HG03354 (cell line): Measurements from ENCODE around the gene GPR132.

Source experiments
- ATAC-seq: cut with Tn5 transposase; IDR thresholded peaks from one replicate; pipeline ENCODE4 v1.9.1; 2021; ENCODE audit warnings: mild to moderate bottlenecking; ENCODE audit not compliant: unreplicated experiment, poor library complexity, severe bottlenecking

GPR132 gene

DNA sequence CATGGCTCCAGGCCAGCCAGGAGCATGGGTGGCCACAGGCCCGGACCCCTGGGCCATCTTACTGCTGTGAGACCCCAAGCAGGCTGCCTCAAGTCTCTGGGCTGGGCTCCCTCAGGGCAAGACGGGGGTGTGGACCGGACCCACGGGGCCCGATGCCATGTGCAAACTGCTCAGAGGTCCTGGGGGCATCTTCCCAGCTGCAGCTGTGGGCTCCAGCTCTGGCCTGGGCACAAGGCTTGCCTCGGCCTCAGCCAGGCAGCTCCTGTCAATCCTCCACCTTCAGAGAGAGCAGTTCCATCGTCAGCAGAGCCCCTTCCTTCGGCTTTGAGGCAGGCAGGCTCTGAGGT lies 12.4 kb upstream of the GPR132 start:
- no peak for ATAC-seq

DNA sequence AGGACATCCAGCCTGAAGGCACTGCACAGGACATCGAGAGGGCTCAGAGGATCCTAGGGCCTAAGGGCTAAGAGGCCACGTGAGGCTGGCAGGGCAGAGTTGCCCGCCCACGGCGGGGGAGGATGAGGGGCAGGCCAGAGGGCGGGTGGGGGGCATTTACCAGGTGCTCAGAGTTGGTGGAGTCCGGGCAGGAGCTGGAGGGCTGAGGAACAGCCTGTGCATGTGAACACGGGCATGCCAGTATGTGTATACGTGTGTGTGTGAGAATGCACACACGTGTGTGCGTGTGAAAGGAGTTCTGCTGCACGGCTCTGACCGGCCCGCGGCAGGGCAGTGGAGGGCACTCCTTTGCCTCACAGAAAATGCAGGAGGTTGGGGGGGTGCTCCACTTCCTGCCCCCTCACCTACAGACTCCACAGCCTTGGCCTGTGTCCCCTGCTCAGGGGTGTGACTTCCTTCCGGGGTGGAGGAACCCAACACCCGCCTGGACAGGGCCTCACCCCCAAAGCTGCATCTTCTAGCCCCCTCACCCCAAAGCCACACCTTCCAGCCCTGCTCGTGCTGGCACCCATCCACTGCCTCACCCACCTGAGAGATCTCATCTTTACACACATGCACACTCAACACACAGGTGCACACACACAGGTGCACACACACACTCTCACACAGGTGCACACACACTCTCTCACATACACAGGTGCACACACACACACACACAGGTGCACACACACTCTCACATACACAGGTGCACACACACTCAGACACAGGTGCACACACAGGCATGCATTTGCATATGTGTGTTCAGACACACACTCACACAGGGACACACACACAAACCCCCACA lies 11.8 kb upstream of the GPR132 start:
- no peak for ATAC-seq

DNA sequence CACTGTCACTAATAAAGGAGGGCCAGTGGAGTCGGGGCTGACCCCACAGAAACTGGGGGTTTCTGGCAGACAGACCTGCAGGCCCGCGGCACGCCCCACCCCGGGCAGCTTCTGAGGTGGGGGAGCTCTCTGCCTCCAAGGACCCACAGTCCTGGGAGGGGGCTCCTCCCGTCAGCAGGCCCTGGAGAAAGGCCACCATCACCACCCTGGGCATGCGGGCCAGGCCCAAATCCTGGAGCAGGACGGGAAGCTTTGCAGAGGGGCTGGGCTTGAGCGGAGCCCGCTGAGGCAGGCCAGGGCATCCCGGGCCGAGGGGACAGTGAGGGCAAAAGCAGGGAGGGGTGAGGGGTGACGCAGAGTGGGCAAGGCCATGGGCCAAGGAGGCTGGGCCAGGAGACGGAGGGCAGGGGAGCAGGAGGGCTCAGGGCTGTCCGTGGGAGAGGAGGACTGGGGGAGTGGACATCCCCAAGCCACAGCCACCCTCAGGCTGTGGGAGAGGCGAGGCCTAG lies 11.1 kb upstream of the GPR132 start:
- no peak for ATAC-seq

DNA sequence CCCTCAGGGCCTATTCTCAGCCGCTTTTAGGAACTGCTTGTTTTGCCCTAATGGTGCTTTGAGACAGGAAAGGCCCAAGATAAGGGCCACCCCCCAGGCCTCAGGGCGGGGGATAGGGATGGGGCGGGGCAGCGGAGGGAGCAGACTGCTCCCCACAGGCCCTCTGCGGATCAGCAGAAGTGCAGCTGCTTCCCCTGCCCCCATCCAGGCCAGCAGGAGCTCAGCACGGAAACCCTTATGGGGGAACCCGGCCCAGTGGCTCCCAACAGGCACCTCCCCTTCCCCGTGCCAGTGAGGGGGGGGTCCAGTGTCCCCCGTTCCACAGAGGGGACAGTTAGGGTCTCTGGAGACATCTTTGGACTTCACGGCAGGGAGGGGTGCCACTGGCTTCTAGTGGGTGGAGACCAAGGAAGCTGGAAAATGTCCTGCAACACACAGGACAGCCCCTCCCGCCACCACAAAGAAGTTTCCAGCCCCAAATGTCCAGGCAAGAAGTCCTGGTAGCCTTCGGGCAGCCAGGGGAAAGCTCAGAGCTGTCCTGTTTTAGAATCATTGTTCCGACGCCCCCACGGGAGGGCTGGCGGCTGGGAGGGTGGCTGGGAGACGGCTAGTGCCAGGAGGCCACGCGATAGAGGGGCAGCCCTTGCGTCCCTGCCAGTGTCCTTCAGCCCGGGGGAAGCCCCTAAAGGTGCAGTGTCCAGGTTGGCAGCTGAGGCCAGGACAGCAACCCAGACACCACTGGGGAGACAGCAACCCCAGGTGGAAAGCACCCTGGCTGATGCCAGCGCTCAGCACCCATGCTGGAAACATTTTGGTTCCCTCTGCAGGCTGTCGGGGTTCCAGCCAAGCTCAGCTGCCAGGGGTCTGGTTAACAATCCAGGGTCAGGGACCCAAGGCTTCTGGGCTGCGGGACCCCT lies 10.4 kb upstream of the GPR132 start:
- peak; percentile 75 for ATAC-seq

DNA sequence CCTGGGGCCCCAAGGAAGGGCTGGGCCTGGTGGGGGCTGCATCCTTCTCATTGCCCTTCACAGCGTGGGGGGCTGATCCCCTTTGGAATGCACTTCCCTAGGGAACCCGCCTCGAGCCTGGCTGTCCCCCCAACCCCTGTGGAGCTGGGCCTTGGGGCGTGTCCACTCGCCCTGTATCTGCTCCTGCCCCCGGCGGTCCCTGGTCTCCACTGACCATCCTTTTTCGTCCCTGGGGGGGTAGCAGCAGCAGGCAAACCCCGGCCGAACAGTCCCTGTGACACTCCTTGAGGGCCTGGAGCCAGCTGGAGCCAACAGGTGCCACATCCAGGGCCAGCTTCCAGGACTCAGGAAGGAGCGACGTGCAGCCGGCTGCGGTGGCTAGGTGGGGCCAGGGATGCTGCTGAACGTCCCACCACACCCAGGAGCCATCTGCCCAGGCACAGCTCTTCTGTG lies 9.4 kb upstream of the GPR132 start:
- no peak for ATAC-seq

DNA sequence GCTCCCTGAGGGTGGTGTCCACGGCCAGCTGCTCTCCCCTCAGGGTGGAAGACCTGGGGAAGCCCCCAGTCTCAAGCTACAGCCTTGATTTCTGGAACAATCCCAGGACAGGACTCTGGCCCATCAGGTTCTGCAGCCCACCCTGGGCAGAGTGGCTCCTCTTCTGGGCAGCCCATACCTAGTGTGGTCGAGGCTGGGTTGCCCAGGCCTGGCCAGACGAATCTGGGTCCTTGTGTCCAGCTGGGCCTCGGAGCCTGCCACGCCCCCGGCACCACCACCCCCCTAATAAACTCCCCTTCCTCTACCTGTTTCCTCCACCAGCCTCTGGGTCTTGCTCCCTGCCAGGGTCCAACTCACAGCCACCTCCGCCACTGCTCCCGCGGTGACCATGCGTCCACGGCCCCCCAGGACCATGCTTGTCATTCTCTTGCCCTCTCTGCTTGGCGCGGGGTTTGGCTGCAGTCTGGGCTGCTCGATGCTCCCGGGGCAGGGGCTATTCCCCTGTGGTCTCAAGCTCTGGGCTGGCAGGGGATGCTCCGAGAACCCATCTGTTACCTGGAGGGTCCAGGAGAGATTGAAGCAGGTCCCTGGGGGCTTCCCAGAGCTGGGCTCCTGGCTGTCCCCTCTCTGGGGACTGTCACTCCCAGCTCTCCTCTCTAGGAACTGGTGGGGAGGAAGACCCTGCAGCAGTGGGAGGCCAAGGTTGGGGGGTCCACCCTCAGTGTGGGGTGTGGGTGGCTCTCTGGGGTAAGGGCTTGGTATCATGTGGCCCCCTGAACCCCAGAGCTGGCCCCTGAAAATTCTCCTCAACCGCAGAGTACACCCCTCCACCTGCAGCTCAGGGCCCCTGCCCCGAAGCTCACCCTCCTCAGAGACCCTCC lies 8.7 kb upstream of the GPR132 start:
- ATAC-seq, result no peak

DNA sequence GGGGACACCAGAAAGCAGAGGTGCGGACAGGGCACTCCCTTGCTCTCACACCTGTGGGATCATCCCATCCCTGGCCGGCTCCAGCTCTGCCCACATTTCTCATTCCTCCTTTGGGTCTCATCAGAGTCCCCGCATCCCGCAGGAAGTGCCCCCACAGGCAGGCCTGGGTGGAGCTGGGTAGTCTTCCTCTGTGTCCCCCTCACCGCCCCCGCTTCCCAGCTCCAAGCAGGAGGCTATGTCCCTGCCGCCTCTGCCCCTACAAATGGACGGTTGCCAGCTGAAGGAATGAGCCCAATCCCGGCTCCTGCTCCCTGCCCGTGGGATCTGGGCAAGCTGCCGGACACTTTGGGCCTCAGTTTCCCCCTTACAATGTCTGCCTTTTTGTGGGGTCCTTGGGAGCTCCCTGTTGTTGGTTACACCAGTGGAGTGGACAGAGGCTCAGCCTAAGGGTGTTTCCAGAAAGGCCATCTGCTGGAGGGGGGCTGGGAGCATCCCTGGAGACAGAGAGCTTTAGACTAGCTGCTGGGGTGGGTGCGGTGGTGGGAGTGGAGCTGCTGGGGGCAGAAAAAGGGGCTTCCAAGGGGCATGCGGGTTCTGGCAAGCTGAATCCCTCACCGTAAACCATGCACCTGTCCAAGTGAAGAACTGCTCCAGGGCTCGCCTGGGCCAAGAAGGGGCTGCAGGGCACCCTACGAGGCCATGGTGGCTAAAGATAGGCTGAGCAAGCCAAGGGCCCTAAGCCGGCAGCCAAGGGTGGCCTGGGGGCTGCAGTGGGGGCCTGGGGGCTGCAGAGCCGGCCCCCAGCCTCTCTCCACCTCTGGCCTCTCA lies 7.9 kb upstream of the GPR132 start:
- ATAC-seq, result no peak

DNA sequence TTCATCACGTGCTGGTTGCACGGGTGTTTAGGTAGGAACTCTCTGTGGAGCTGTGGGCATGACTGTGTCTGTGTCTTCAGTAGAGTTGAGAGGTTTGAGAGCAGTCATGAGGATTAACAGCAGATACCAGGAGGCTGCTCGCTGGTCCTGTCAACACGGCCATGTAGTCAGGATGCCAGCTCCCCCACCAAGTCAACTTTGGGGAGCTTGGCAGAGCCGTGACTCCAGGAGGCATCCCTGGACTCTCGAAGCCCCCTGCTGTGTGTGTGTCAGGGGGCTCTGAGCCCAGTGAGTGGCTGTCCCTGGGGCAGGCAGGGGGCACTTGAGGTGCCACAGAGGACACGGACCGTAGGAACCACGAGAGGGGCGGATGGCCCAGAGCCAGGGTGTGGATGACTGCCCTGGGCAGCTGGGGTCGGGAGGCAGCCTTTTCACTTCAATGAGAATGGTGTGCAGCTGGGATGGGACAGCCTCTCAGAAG lies 7.2 kb upstream of the GPR132 start:
- no peak for ATAC-seq

DNA sequence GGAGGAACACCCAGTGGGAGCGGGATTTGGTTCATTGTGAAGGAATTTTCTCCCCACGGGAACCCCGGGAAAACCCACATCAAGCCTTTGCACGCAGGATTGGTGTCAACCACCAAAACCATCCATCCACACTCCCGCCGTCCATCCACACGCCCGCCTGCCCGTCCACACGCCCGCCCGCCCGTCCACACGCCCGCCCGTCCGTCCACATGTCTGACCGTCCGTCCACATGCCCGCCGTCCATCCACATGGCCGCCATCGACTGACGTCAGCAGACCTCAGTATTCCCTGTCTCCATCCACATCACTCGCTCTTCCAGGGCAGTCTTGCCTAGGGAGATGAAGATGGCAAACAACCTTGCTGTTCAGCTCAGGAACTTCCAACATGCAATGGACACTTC lies 6.7 kb upstream of the GPR132 start:
- ATAC-seq, result no peak

DNA sequence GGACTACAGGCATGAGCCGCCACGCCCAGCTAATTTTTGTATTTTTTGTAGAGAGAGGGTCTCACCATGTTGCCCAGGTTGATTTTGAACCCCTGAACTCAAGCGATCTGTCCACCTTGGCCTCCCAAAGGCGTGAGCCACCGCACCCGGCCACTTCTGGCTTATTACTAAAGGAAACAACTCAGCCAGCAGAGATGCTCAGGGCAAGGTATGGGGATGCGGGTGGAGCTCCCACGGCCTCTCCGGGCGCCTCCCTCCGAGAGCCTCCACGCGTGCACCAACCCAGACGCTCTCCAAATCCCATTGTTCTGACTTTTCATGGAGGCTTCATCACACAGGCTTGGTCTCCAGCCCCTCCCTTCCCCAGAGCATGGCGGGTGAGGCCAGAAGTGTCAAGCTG lies 6.1 kb upstream of the GPR132 start:
- no peak for ATAC-seq

DNA sequence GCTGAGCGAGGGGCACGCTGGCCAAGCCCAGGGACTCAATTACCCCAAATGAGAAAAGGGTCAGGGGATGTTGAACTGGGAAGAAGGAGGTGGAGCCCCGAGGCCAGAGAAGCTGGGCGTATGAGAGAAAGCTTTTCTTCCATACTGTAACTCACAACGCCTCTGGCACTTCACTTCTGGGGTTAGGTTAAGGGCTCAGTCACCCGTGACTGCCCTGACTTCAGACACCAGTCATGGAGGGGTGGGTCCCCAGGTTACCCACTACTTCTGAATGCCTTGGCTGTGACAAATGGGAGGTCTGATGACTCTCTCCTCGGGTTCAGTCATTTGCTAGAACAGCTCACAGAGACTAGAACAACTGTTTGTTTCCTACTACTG lies 5.5 kb upstream of the GPR132 start:
- ATAC-seq, result peak; percentile 17

DNA sequence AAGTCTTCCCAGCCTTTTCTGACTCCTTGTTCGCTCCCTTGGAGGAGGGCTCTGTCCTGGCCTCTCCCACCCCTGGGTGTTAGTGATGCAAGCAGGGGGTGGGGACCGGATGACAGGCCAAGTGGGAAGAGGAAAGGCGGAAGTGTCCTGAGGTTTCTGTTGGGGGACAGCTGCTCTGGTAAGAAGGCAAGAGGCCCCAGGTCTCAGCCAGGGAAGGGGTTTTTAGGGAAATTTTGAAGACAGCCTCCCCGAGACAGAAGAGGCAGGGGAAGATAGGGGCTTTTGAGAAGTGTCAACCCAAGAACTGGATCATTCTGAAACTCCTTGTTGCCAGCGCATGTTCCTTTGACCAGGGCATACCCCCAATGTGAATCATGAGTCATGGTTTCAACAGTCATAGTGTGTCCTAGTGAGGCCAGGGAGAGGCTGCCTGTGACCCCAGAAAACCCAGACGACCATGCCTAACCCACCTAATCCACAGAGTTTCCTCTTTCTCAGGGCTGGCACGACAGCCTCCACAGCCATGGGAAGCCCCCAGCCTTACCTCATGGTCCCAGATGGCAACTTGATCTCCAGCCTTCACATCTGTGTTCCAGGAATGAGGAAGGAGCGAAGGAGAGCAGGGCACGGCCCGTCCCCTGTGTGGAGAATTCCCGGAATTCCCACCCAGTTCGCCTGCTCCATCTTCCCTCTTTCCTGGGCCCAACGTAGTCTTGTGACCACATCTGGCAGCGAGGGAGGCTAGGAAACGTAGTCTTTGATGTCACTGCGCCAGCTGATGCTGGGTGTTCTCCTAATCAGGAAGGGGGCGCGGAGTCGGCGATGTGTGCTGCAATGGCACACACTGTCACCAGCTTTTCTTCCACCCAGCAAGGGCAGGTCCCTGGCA lies 4.9 kb upstream of the GPR132 start:
- ATAC-seq, result peak; percentile 46

DNA sequence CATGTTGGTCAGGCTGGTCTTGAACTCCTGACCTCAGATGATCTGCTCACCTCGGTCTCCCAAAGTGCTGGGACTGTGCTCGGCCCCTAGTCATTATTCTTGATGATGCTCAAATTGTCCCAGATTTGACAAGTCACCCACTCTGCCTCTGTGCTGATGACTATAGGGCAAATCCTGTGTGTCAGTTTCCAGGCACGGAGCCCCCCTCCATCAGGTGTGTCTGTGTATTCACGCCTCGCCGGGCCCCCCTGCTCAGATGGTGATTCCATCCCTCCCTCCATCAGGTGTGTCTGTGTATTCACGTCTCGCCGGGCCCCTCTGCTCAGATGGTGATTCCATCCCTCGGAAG lies 4.3 kb upstream of the GPR132 start:
- no peak for ATAC-seq

DNA sequence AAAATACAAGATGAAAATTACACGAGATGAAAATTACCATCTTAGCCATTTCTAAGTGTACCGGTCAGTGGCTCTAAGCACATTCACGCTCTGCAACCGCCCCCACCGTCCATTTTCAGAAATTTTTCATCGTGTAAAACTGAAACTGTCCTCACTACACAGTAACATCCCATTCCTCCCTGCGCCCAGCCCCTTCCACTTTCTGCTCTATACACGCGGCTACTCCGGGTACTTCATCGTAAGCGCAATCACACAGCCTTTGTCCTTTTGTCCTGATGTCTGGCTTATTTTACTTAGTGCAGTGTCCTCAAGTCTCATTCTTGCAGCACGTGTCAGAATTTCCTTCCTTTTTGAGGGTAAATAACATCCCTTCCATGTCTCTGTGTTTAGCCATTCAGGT lies 3.6 kb upstream of the GPR132 start:
- no peak for ATAC-seq

DNA sequence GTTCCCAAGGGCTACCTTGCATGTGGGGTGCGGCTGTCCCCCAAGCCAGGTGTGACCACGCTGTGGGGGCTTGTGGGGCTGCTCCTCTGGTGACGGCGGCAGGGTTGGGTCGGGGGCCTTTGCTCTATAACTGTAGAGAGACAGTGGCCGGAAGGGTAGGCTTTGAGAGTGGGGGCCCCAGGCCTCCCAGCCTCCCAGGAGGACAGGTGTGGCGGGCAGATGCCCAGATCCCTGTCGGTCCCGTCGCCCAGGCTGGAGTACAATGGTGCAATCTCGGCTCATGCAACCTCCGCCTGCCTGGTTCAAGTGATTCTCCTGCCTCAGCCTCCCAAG lies 2.7 kb upstream of the GPR132 start:
- no peak for ATAC-seq

DNA sequence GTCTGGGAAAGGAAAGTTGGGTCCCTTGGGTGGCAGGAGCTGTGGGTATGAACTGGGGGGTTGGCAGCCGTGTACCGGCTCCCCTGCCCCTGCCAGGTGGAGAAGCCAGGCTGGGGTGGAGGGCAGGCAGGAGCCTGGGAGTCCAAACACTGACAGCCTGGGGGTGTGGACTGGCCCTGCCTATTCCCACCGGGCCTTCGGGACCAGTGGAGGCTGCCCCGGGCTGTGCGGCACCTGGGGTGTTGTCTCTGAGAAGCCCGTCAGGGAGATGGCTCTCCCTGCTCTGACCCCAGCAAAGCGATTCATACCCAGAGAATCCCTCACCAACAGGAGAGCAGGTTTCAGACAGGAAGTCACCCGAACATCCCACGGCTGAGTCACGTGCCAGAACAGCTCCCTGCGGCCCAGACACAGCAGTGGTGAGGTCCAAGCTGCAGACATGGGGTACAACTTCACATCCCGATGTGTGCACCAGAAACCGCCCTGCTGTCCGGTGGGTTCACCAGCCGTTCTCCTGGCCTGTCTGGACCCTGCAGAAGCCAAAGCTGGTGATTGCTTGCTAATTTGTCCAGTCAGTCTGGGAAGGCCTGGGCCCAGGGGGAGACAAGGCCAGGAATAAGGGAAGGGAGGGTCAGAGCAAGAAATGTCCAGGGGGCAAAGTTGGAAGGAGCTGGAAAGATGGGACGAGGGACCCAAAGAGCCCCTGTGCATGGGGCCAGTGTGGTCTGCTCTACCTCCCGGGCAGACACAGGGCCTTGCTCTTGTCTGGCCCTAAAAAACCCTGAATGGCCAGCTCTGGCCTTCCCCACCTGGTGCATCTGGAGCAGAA lies 2.1 kb upstream of the GPR132 start:
- no peak for ATAC-seq
